Breast epithelium (tissue), 3 donors: ENCODE results near the gene TSSK3.

Experiments used
- POLR2A ChIP-seq: fragments of 450-650 bp; IDR thresholded peaks from one replicate; pipeline ENCODE4 v1.6.1; 2016; ENCODE audit warnings: antibody characterized with exemption, mild to moderate bottlenecking, moderate library complexity
- POLR2AphosphoS5 ChIP-seq, 3 donors: sonication (generic); formaldehyde crosslinking; IDR thresholded peaks; one replicate each; pipeline ENCODE4 v1.6.1; 2017; ENCODE audit warnings: antibody characterized with exemption in 3 of 3
- TF ChIP-seq, protein P1 (sequence below), 3 donors: fragments of 450-650 bp; IDR thresholded peaks; one replicate each; pipeline ENCODE4 v1.5.1; 2016 to 2017; ENCODE audit warnings: antibody characterized with exemption in 3 of 3, mild to moderate bottlenecking in 3 of 3, moderate library complexity in 3 of 3

- TF ChIP-seq, protein P1, sequence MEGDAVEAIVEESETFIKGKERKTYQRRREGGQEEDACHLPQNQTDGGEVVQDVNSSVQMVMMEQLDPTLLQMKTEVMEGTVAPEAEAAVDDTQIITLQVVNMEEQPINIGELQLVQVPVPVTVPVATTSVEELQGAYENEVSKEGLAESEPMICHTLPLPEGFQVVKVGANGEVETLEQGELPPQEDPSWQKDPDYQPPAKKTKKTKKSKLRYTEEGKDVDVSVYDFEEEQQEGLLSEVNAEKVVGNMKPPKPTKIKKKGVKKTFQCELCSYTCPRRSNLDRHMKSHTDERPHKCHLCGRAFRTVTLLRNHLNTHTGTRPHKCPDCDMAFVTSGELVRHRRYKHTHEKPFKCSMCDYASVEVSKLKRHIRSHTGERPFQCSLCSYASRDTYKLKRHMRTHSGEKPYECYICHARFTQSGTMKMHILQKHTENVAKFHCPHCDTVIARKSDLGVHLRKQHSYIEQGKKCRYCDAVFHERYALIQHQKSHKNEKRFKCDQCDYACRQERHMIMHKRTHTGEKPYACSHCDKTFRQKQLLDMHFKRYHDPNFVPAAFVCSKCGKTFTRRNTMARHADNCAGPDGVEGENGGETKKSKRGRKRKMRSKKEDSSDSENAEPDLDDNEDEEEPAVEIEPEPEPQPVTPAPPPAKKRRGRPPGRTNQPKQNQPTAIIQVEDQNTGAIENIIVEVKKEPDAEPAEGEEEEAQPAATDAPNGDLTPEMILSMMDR (IDR thresholded peaks at IDR 0.05), result no peak
- no peak for TF ChIP-seq POLR2AphosphoS5 (IDR thresholded peaks at IDR 0.05)
- no peak for TF ChIP-seq POLR2A
Observed at GRCh38 chr1:32316903-32317277, 45.4 kb upstream of the TSSK3 start.
